K562 (cell line): Measurements from ENCODE around the gene SLMAP. TPM values are rescaled to one million over a fixed set of nuclear protein-coding genes. Genes with fewer than 3 reads are reported as not detected.
A peak's percentile ranks its signal among the peaks of the same experiment; 100 is the strongest.

Experiments used
- CBFB ChIP-seq: sonication (generic); formaldehyde crosslinking; IDR thresholded peaks from 2 replicates; pipeline ENCODE4 v1.4.0; 2020; ENCODE audit warnings: mild to moderate bottlenecking, missing genetic modification reagents
- CTBP1 ChIP-seq: fragments of 450-650 bp; IDR thresholded peaks from 2 replicates; pipeline ENCODE4 v1.6.1; 2016; ENCODE audit warnings: borderline replicate concordance
- FOXJ3 ChIP-seq: sonication (generic); formaldehyde crosslinking; IDR thresholded peaks from 2 replicates; pipeline ENCODE4 v1.4.0; 2020; ENCODE audit warnings: mild to moderate bottlenecking, missing genetic modification reagents
- HDAC3 ChIP-seq: fragments of 450-650 bp; IDR thresholded peaks from 2 replicates; pipeline ENCODE4 v1.6.1; 2018; ENCODE audit warnings: borderline replicate concordance, mild to moderate bottlenecking, moderate library complexity; ENCODE audit not compliant: partially characterized antibody
- JUND ChIP-seq, 2 experiments: IDR thresholded peaks; 2 replicates in 1 of 2; 3 replicates in 1 of 2; pipeline ENCODE4 v1.6.1; 2011; ENCODE audit warnings: borderline replicate concordance in 2 of 2, low read depth in 2 of 2, low read length in 2 of 2, improper control_type of control experiment in 1 of 2, missing biosample characterization in 1 of 2, missing genetic modification characterization in 1 of 2, missing genetic modification reagents in 1 of 2
- KDM1A ChIP-seq, 2 experiments: fragments of 450-650 bp; IDR thresholded peaks; 2 replicates each; pipeline ENCODE4 v1.6.1; 2016; ENCODE audit warnings: mild to moderate bottlenecking in 2 of 2
- MAFG ChIP-seq: fragments of 450-650 bp; conservative IDR thresholded peaks from 2 replicates; pipeline ENCODE4 v1.6.1; 2016; ENCODE audit warnings: missing genetic modification characterization, missing compliant biosample characterization
- MTA3 ChIP-seq: fragments of 450-650 bp; formaldehyde crosslinking; IDR thresholded peaks from 2 replicates; pipeline ENCODE4 v1.6.1; 2017; ENCODE audit warnings: mild to moderate bottlenecking, borderline replicate concordance
- NBN ChIP-seq: fragments of 450-650 bp; IDR thresholded peaks from 2 replicates; pipeline ENCODE4 v1.6.1; 2016; ENCODE audit warnings: low read depth, mild to moderate bottlenecking
- NCOA1 ChIP-seq: fragments of 450-650 bp; IDR thresholded peaks from 2 replicates; pipeline ENCODE4 v1.6.1; 2016; ENCODE audit warnings: low read depth
- NFIX ChIP-seq: fragments of 250-450 bp; sonication (Bioruptor Pico); IDR thresholded peaks from 2 replicates; pipeline ENCODE4 v1.4.0; 2020; ENCODE audit warnings: low read depth, mild to moderate bottlenecking, moderate library complexity
- SMARCE1 ChIP-seq: fragments of 450-650 bp; IDR thresholded peaks from 2 replicates; pipeline ENCODE4 v1.7.1; 2016; ENCODE audit warnings: mild to moderate bottlenecking
- TBL1XR1 ChIP-seq, 2 experiments: IDR thresholded peaks; 2 replicates each; pipeline ENCODE4 v1.6.1; 2012; ENCODE audit warnings: improper control_type of control experiment in 2 of 2, low read length in 2 of 2, mild to moderate bottlenecking in 1 of 2
- TCF7 ChIP-seq: sonication (generic); IDR thresholded peaks from 2 replicates; pipeline ENCODE4 v1.6.1; 2016; ENCODE audit warnings: antibody characterized with exemption, borderline replicate concordance
- ZNF280B ChIP-seq: fragments of 250-450 bp; sonication (Bioruptor Pico); IDR thresholded peaks from 2 replicates; pipeline ENCODE4 v1.5.1; 2021; ENCODE audit warnings: mild to moderate bottlenecking
- ZNF354B ChIP-seq: fragments of 250-450 bp; sonication (Bioruptor Pico); IDR thresholded peaks from 2 replicates; pipeline ENCODE4 v1.4.0; 2020
- ZNF398 ChIP-seq: fragments of 250-450 bp; sonication (Bioruptor Pico); IDR thresholded peaks from 2 replicates; pipeline ENCODE4 v1.8.0; 2021; ENCODE audit warnings: moderate library complexity, mild to moderate bottlenecking, inconsistent platforms
- polyA plus RNA-seq, 8 experiments: library from polyadenylated mRNA; depleted of rRNA in 4 of 8; stranded (reverse) in 5 of 8; unstranded in 3 of 8; fragments of >200 nt; fragmentation: Nextera tagmentation in 2 of 8; fragmentation: Illumina TruSeq in 1 of 8; extraction: Ambion mirVana in 2 of 8; extraction: Trizol in 1 of 8; gene quantifications; 2 replicates each; pipeline versions ENCODE4 v1.2.1 to v1.2.3, GENCODE V29; 2011 to 2014; ENCODE audit warnings: inconsistent platforms in 1 of 8, missing spikeins in 1 of 8
- total RNA-seq, 7 experiments: library from RNA; depleted of rRNA in 6 of 7; stranded (reverse); fragments of >200 nt in 6 of 7; fragmentation: Illumina TruSeq in 2 of 7; extraction: Trizol in 2 of 7; gene quantifications; 2 replicates each; pipeline versions ENCODE4 v1.2.1 to v1.2.3, GENCODE V29; 2011 to 2021; ENCODE audit warnings: low replicate concordance in 1 of 7
- TF ChIP-seq, protein P1 (sequence below): sonication (generic); formaldehyde crosslinking; IDR thresholded peaks from 2 replicates; pipeline ENCODE4 v1.8.0; 2023; ENCODE audit warnings: missing genetic modification reagents, mild to moderate bottlenecking, borderline replicate concordance
- TF ChIP-seq, protein P2 (sequence below): sonication (generic); formaldehyde crosslinking; IDR thresholded peaks from 2 replicates; pipeline ENCODE4 v1.8.1; 2022; ENCODE audit warnings: missing genetic modification reagents

Gene SLMAP
- total and polyA plus RNA-seq, 9 of the 15 experiments (the other 6 are each of a cell fraction or from before 2014, with no cell fraction given) = 12.1 to 50.7 (median 28.3) TPM

DNA sequence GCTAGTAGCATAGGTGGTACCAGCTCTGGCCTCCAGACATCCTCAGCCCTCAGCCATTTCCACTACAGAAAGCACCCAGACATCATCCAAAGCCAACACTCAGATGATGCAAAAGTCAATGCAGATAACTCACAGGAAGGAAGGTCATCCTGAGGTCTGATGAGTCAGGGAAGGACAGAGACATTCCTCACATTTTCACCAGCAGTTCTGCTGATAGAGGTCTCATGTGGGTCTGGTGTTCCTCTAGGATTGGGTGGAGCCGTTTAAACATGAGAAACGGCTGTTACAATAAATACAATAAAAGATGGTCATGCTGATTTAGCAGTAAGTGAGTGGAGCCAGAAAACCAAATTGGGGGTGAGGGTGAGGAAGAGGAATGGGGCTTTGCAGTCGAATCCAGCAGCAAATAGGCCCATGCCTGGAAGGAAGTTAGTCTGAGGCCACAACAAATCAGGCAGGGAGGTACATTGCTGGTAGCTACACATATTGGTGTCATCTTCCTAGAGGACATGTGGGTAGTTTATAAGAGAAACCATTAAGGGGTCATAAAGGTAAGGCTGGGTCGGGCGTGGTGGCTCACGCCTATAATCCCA lies 218.8 kb downstream of the SLMAP start (continued):
- TF ChIP-seq, protein P1, sequence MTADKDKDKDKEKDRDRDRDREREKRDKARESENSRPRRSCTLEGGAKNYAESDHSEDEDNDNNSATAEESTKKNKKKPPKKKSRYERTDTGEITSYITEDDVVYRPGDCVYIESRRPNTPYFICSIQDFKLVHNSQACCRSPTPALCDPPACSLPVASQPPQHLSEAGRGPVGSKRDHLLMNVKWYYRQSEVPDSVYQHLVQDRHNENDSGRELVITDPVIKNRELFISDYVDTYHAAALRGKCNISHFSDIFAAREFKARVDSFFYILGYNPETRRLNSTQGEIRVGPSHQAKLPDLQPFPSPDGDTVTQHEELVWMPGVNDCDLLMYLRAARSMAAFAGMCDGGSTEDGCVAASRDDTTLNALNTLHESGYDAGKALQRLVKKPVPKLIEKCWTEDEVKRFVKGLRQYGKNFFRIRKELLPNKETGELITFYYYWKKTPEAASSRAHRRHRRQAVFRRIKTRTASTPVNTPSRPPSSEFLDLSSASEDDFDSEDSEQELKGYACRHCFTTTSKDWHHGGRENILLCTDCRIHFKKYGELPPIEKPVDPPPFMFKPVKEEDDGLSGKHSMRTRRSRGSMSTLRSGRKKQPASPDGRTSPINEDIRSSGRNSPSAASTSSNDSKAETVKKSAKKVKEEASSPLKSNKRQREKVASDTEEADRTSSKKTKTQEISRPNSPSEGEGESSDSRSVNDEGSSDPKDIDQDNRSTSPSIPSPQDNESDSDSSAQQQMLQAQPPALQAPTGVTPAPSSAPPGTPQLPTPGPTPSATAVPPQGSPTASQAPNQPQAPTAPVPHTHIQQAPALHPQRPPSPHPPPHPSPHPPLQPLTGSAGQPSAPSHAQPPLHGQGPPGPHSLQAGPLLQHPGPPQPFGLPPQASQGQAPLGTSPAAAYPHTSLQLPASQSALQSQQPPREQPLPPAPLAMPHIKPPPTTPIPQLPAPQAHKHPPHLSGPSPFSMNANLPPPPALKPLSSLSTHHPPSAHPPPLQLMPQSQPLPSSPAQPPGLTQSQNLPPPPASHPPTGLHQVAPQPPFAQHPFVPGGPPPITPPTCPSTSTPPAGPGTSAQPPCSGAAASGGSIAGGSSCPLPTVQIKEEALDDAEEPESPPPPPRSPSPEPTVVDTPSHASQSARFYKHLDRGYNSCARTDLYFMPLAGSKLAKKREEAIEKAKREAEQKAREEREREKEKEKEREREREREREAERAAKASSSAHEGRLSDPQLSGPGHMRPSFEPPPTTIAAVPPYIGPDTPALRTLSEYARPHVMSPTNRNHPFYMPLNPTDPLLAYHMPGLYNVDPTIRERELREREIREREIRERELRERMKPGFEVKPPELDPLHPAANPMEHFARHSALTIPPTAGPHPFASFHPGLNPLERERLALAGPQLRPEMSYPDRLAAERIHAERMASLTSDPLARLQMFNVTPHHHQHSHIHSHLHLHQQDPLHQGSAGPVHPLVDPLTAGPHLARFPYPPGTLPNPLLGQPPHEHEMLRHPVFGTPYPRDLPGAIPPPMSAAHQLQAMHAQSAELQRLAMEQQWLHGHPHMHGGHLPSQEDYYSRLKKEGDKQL = no peak
- TF ChIP-seq ZNF354B = no peak
- TF ChIP-seq TBL1XR1 (IDR thresholded peaks at IDR 0.05; ENCODE audit: low read length in 2 of 2) = no peak
- TF ChIP-seq, protein P2, sequence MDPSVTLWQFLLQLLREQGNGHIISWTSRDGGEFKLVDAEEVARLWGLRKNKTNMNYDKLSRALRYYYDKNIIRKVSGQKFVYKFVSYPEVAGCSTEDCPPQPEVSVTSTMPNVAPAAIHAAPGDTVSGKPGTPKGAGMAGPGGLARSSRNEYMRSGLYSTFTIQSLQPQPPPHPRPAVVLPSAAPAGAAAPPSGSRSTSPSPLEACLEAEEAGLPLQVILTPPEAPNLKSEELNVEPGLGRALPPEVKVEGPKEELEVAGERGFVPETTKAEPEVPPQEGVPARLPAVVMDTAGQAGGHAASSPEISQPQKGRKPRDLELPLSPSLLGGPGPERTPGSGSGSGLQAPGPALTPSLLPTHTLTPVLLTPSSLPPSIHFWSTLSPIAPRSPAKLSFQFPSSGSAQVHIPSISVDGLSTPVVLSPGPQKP (CRISPR knock-in tag) = no peak
- no peak for TF ChIP-seq CBFB
- no peak for TF ChIP-seq MTA3
- TF ChIP-seq SMARCE1 = peak; percentile 47; the same call in 1 of the 2 replicates
- 0 out of 4 replicates have a peak, but pooled peaks of 1 of the 2 experiments have one; percentile 34 for TF ChIP-seq KDM1A (IDR thresholded peaks at IDR 0.05)
- peak; percentile 88 for TF ChIP-seq JUND (IDR thresholded peaks at IDR 0.05; ENCODE audit: borderline replicate concordance, low read depth, low read length)
- peak; percentile 84; the same call in 2 of the 3 replicates for TF ChIP-seq JUND (tag; IDR thresholded peaks at IDR 0.05; ENCODE audit: borderline replicate concordance, low read depth, low read length)
- no peak for TF ChIP-seq ZNF398 (CRISPR knock-in tag)
- no peak for TF ChIP-seq ZNF280B (CRISPR knock-in tag)
- TF ChIP-seq NFIX = no peak
- peak; percentile 96 for TF ChIP-seq CTBP1
- no peak for TF ChIP-seq NCOA1
- TF ChIP-seq TCF7 = no peak
- no peak for TF ChIP-seq HDAC3
- no peak for TF ChIP-seq FOXJ3
- peak; percentile 40 for TF ChIP-seq MAFG (tag)
- TF ChIP-seq NBN = no peak
